ENCODE results near the gene MGAT5. TPM values are rescaled to one million over a fixed set of nuclear protein-coding genes. Genes with fewer than 3 reads are reported as not detected.

MGAT5 gene
- total and polyA plus RNA-seq, 4 donors: 3.6 to 53.7 (median 31.3) TPM

DNA sequence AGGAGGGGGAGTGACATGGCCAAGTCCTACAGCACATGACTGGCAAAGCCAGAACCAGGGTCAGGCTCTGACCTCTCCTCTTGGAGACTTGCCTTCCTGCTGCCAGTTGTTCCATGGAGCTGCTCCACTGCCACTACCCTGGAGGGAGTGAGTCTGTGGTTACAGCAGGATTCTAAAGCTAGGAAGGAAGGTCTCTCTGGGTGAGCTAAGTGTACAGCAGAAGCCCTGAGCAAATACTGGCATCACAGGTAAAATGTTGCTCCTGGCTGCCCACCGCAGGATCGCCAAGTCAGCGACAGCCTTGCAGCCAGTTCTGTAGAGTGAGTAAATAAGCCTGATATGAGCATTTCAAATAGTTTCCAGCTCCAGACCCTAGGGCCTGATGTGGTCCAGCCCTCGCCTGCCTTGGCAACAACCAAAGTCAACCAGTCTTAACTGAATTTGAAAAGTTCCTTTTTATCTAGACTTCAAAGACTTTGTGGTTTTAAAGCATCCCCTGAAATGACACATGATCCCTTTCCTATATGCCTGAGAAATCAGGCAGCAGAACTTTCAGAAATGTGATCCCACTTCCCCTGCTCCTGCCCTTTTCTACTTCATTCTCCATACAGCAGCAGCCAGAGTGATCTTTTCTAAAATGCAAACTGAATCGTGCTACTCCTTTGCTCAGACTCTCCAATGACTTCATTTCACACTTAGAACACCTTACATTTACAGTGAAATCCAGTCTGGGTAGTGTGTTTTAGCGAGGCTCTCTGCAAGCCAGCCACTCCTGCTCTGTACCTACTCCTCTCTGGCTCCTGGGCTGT lies 114.3 kb downstream of the MGAT5 start:
- Histone ChIP-seq H3K9ac (ENCODE audit: insufficient read depth in 1 of 2, low read length in 2 of 2) (no peak overlapping the region), H3K27me3 (ENCODE audit: control insufficient read depth in 3 of 3, insufficient read depth in 3 of 3, low read length in 2 of 3) (no peaks in the 10 kb centered on the region), H3K9me3 (ENCODE audit: control insufficient read depth in 4 of 4, insufficient read depth in 3 of 4, low read length in 3 of 4) (no peaks in the 10 kb centered on the region), H3K27ac (ENCODE audit: low read depth in 1 of 2, low read length in 1 of 2) (no peak overlapping the region), H3K4me3 (no peak overlapping the region), H3K36me3 (ENCODE audit: control insufficient read depth in 4 of 4, insufficient read depth in 4 of 4, low read length in 4 of 4) (peaks cover 0 to 6% (median 2%) of the 10 kb centered on the region in 4 donors), H3K4me1 (ENCODE audit: control insufficient read depth in 5 of 5, insufficient read depth in 5 of 5, low read length in 5 of 5) (peaks cover 0 to 27% (median 8%) of the 10 kb centered on the region in 5 donors)
- DNase-seq (peak; percentile 34 to 53 (median 39)), ATAC-seq (ENCODE audit: insufficient read depth, low FRiP score) (no peak)
- WGBS, 2 donors: 69 to 70% methylated on average over 6 of the region's 6 CpGs
- no peak for TF ChIP-seq CTCF (IDR thresholded peaks at IDR 0.05; ENCODE audit: control extremely low read depth, extremely low read depth)

GRCh38 chr2:134369220-134369902 lies 115.5 kb downstream of the MGAT5 start:
- 57 to 100% methylated on average over 1 of the region's 1 CpG for WGBS, 2 donors
- H3K36me3 ChIP-seq (ENCODE audit: control insufficient read depth in 4 of 4, insufficient read depth in 4 of 4, low read length in 4 of 4): peaks cover 0 to 6% (median 1%) of the 10 kb centered on the region in 4 donors
- no peak overlapping the region for H3K27ac ChIP-seq (ENCODE audit: low read depth in 1 of 2, low read length in 1 of 2)
- no peak for TF ChIP-seq CTCF (IDR thresholded peaks at IDR 0.05; ENCODE audit: control extremely low read depth, extremely low read depth)
- ATAC-seq (ENCODE audit: insufficient read depth, low FRiP score): no peak
- no peak overlapping the region for H3K9ac ChIP-seq (ENCODE audit: insufficient read depth in 1 of 2, low read length in 2 of 2)
- H3K27me3 ChIP-seq (ENCODE audit: control insufficient read depth in 3 of 3, insufficient read depth in 3 of 3, low read length in 2 of 3): no peaks in the 10 kb centered on the region
- H3K4me3 ChIP-seq: no peak overlapping the region
- H3K4me1 ChIP-seq (ENCODE audit: control insufficient read depth in 5 of 5, insufficient read depth in 5 of 5, low read length in 5 of 5): peaks cover 6 to 27% (median 9%) of the 10 kb centered on the region in 5 donors
- no peaks in the 10 kb centered on the region for H3K9me3 ChIP-seq (ENCODE audit: control insufficient read depth in 4 of 4, insufficient read depth in 3 of 4, low read length in 3 of 4)
- no peak for DNase-seq

DNA sequence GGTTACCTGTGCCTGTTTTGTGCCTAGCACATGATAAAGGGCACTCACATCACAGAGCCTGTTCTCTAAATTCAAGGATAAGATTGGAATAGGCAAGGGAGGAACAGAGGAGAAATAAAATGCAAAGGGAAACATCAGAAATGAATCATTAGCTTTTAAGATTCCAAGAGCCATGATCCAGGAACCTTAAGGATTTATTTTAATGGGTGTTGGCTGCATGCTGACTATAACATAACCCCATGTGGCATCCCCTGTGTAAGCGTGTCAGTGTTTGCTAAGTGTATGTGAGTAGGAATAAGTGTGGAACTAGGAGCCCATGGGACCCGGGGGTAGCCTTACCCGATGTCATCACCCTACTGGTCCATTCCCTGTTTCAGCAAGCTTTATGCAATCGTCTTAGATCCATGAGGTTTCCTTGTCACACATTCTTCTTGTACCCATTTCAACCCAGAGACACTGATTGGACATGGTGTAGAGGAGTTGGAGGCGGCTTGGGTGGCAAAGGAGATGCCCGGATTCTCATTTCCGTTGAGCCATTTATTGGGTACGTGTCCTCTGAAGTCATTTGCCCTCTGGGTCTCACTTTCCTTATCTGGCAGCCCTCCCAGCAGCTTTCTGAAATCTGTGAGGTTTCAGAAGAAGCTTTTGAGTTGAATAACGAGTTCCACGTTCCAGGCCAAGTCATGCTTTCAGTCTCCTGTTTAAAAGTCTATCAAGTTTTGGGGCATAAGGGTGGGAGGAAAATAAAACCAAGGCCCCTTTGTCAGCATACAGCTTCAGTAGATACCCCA lies 117.0 kb downstream of the MGAT5 start:
- peaks cover 0 to 6% (median 1%) of the 10 kb centered on the region in 4 donors for H3K36me3 ChIP-seq (ENCODE audit: control insufficient read depth in 4 of 4, insufficient read depth in 4 of 4, low read length in 4 of 4)
- no peak for TF ChIP-seq CTCF (IDR thresholded peaks at IDR 0.05; ENCODE audit: control extremely low read depth, extremely low read depth)
- 85 to 91% methylated on average over 10 of the region's 10 CpGs for WGBS, 2 donors
- ATAC-seq (ENCODE audit: insufficient read depth, low FRiP score) (no peak), DNase-seq (peak in 2 of 3 donors; percentile 21 to 34)
- no peak overlapping the region for H3K9ac ChIP-seq (ENCODE audit: insufficient read depth in 1 of 2, low read length in 2 of 2)
- no peaks in the 10 kb centered on the region for H3K27me3 ChIP-seq (ENCODE audit: control insufficient read depth in 3 of 3, insufficient read depth in 3 of 3, low read length in 2 of 3)
- no peak overlapping the region for H3K4me3 ChIP-seq
- no peaks in the 10 kb centered on the region for H3K9me3 ChIP-seq (ENCODE audit: control insufficient read depth in 4 of 4, insufficient read depth in 3 of 4, low read length in 3 of 4)
- H3K4me1 ChIP-seq (ENCODE audit: control insufficient read depth in 5 of 5, insufficient read depth in 5 of 5, low read length in 5 of 5): peaks cover 6 to 27% (median 9%) of the 10 kb centered on the region in 5 donors
- H3K27ac ChIP-seq (ENCODE audit: low read depth in 1 of 2, low read length in 1 of 2): no peak overlapping the region
